Measurements from ENCODE around the gene TEX54.
"Not testable (repeated sequence)": the region's sequence is repeated elsewhere in the genome, so short reads cannot be mapped to it uniquely, and the experiment has no call there.

TEX54 gene

DNA sequence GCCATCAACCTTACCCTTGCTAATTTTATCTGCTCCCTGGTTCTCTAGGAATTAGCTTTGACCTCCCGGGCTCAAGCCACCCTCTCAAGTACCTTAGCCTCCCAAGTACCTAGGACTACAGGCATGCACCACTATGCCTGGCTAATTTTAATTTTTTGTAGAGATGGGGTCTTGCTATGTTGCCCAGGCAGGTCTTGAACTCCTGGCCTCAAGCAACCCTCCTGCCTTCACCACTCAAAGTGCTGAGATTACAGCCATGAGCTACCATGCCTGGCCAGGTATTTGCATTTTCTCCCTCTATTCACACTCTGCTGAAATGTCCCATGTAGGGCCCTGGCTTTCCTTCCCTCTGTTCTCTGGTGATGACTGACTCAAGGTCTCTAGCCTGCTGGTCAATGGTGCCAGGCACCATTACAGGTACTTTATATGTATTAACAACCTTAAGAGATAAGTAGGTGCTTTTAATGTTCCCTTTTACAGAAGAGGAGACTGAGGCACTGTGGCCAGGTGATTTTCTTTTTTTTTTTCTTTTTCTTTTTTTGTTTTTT, 15.2 kb upstream of the TEX54 start:
- no peak for DNase-seq (ENCODE audit: low read depth)
- no peak for TF ChIP-seq CTCF (IDR thresholded peaks at IDR 0.05; ENCODE audit: control insufficient read depth, extremely low read depth, insufficient read depth)
- no peak overlapping the region for H3K4me3 ChIP-seq (ENCODE audit: low read depth, low read length)

GRCh38 chr11:62846177-62846576, 13.5 kb upstream of the TEX54 start:
- no peak overlapping the region for H3K4me3 ChIP-seq (ENCODE audit: low read depth, low read length)
- TF ChIP-seq CTCF (IDR thresholded peaks at IDR 0.05; ENCODE audit: control insufficient read depth, extremely low read depth, insufficient read depth), result no peak
- no peak for DNase-seq (ENCODE audit: low read depth)

DNA sequence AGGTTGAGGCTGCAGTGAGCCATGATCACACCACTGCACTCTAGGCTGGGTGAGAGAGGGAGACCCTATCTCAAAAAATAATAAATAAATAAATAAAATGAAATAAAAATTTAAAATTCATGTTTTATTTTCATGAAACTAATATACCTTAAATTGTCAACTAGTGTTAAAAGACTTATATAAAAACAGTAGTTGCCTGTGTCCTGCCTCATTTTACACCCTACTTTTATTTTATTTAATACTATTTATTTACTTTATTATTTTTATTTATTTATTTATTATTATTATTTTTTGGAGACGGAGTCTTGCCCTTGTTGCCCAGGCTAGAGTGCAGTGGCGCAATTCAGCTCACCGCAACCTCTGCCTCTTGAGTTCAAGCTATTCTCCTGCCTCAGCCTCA, 11.5 kb upstream of the TEX54 start:
- H3K4me3 ChIP-seq (ENCODE audit: low read depth, low read length), result no peak overlapping the region
- no peak for DNase-seq (ENCODE audit: low read depth)
- TF ChIP-seq CTCF (IDR thresholded peaks at IDR 0.05; ENCODE audit: control insufficient read depth, extremely low read depth, insufficient read depth), result no peak

DNA sequence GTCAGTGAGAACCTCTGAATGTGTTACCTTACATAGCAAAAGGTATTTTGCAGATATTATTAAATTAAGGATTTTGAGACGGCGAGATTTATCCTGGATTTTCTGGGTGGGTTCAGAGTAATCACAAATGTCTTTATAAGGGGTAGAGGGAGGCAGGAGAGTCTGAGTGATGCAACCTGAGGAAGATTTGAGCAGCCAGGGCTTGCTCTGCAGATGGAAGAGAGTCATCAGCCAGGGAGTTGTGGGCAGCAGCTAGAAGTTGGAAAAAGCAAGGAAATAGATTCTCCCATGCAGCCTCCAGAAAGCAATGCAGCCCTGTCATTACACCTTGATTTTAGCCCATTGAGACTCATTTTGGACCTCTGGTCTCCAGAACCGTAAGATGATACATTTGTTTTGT, 10.8 kb upstream of the TEX54 start:
- no peak for TF ChIP-seq CTCF (IDR thresholded peaks at IDR 0.05; ENCODE audit: control insufficient read depth, extremely low read depth, insufficient read depth)
- no peak for DNase-seq (ENCODE audit: low read depth)

DNA sequence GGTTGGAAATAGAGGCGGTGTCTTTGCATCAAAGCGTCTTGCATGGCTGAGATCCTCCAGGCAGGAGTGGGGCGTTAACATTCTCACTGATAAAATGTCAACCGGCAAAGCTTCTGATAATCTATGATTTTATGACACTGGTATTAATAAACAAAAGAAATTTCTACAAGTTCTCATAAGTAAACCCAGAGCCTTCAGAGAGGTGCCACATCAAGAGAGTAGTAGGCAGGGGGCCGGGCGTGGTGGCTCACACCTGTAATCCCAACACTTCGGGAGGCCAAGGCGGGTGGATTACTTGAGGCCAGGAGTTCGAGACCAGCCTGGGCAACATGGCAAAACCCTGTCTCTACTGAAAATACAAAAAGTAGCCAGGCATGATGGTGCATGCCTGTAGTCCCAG, 10.2 kb upstream of the TEX54 start:
- DNase-seq (ENCODE audit: low read depth); H3K4me3 ChIP-seq (ENCODE audit: low read depth, low read length): not testable (repeated sequence)

More for the DNA sequence above, 10.8 kb upstream of the TEX54 start:
- H3K4me3 ChIP-seq (ENCODE audit: low read depth, low read length), result no peak overlapping the region

GRCh38 chr11:62842171-62842741, 9.6 kb upstream of the TEX54 start:
- H3K4me3 ChIP-seq (ENCODE audit: low read depth, low read length), result peak overlapping the region; percentile 34
- no peak for DNase-seq (ENCODE audit: low read depth)
- TF ChIP-seq CTCF (IDR thresholded peaks at IDR 0.05; ENCODE audit: control insufficient read depth, extremely low read depth, insufficient read depth), result no peak

DNA sequence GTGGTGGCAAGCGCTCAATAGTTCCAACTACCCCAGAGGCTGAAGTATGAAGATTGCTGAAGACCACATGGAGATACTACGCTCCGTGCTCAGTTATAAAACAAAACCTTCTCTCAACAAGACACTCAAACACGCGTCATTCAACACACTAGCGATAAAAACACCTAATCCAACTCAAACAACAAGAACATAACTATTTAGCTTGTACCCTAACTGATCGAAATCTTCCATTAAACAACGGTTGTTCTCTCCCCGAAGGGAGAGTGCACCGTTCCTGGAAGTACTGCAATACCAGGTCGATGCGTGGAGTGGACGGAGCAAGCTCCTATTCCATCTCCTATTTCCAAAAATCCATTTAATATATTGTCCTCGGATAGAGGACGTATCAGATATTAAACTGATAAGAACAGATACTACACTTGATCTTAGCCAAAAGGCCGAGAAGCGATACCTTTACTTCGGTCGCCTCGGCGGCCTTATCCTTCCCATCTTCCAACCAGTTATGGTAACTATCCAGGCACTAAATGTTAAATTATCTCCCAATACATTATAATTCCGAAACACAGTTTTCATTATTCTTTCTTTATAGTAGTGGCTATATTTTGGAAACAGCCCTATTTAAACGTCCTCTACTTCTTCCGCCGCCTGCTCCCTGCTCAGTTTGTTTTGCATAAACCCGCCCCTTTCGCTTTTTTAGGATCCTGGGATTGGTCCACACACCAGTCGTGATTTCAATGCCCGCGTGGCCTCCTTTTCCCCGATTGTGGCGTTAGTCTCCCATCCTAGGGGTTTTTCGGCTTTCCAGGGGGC, 8.9 kb upstream of the TEX54 start:
- no peak for TF ChIP-seq CTCF (IDR thresholded peaks at IDR 0.05; ENCODE audit: control insufficient read depth, extremely low read depth, insufficient read depth)
- H3K4me3 ChIP-seq (ENCODE audit: low read depth, low read length), result peak overlapping the region; percentile 92

GRCh38 chr11:62840721-62841360, 8.2 kb upstream of the TEX54 start:
- DNase-seq (ENCODE audit: low read depth), result not testable (repeated sequence)
- H3K4me3 ChIP-seq (ENCODE audit: low read depth, low read length), result peak overlapping the region; percentile 92

More for the DNA sequence above, 8.9 kb upstream of the TEX54 start:
- DNase-seq (ENCODE audit: low read depth), result peak; percentile 99

All from LNCaP clone FGC (cell line).